Glutamatergic neuron (in vitro differentiated cells): Measurements from ENCODE around the gene INTU. TPM values are rescaled to one million over a fixed set of nuclear protein-coding genes. Genes with fewer than 3 reads are reported as not detected.

Experiments
- DNase-seq: peaks from one replicate; pipeline ENCODE4 v3.0.0; 2022
- H3K27ac Mint-ChIP-seq: one replicate; pipeline ENCODE4 v1.8.0; 2020; ENCODE audit warnings: mild to moderate bottlenecking, mixed read lengths, inconsistent platforms; ENCODE audit not compliant: unreplicated experiment
- H3K27me3 Mint-ChIP-seq: one replicate; pipeline ENCODE4 v1.8.0; 2020; ENCODE audit warnings: mild to moderate bottlenecking, moderate library complexity, mixed read lengths, inconsistent platforms; ENCODE audit not compliant: unreplicated experiment
- H3K36me3 Mint-ChIP-seq: one replicate; pipeline ENCODE4 v1.8.0; 2020; ENCODE audit warnings: mild to moderate bottlenecking, mixed read lengths, inconsistent platforms; ENCODE audit not compliant: unreplicated experiment
- H3K4me1 Mint-ChIP-seq: one replicate; pipeline ENCODE4 v1.8.0; 2020; ENCODE audit warnings: mild to moderate bottlenecking, low read depth, mixed read lengths, inconsistent platforms; ENCODE audit not compliant: unreplicated experiment
- H3K4me3 Mint-ChIP-seq: one replicate; pipeline ENCODE4 v1.8.0; 2020; ENCODE audit warnings: mild to moderate bottlenecking, mixed read lengths, inconsistent platforms; ENCODE audit not compliant: unreplicated experiment
- H3K9me3 Mint-ChIP-seq: one replicate; pipeline ENCODE4 v1.8.0; 2020; ENCODE audit warnings: mild to moderate bottlenecking, moderate library complexity, mixed read lengths, inconsistent platforms; ENCODE audit not compliant: unreplicated experiment
- CTCF ChIP-seq: fragments of 200-600 bp; sonication (generic); IDR thresholded peaks from one replicate; pipeline ENCODE4 v1.5.0; 2021; ENCODE audit not compliant: partially characterized antibody, unreplicated experiment
- total RNA-seq: library from RNA; stranded (reverse); fragmentation: NEBNext Ultra II Directional; extraction: Animal tissue kit (Norgen Biotek cat#: 25700); gene quantifications from one replicate; pipeline ENCODE4 v1.2.1, GENCODE V29; 2021; ENCODE audit not compliant: unreplicated experiment

The INTU gene
- total RNA-seq, 1 donor from 2014 or later = 6.3 TPM

GRCh38 chr4:127601029-127601428 lies 31.7 kb upstream of the INTU start:
- no peak overlapping the region for H3K4me3 Mint-ChIP-seq
- H3K36me3 Mint-ChIP-seq = no peaks in the 10 kb centered on the region
- H3K4me1 Mint-ChIP-seq = peaks cover 3% of the 10 kb centered on the region
- H3K27ac Mint-ChIP-seq = no peak overlapping the region
- peaks cover 2% of the 10 kb centered on the region for H3K27me3 Mint-ChIP-seq
- TF ChIP-seq CTCF = no peak
- H3K9me3 Mint-ChIP-seq = no peaks in the 10 kb centered on the region
- DNase-seq = no peak

- H3K4me3 Mint-ChIP-seq = no peak overlapping the region
- H3K27me3 Mint-ChIP-seq = peaks cover 2% of the 10 kb centered on the region
- no peak for DNase-seq
- peak; percentile 65 for TF ChIP-seq CTCF
- H3K9me3 Mint-ChIP-seq = no peaks in the 10 kb centered on the region
- peaks cover 3% of the 10 kb centered on the region for H3K4me1 Mint-ChIP-seq
- no peaks in the 10 kb centered on the region for H3K36me3 Mint-ChIP-seq
- peak overlapping the region; percentile 2 for H3K27ac Mint-ChIP-seq
Measured at GRCh38 chr4:127604949-127605709, 27.6 kb upstream of the INTU start.

- Mint-ChIP-seq H3K27ac (no peak overlapping the region), H3K27me3 (no peaks in the 10 kb centered on the region), H3K4me1 (peaks cover 3% of the 10 kb centered on the region), H3K36me3 (no peaks in the 10 kb centered on the region), H3K4me3 (no peak overlapping the region), H3K9me3 (no peaks in the 10 kb centered on the region)
- TF ChIP-seq CTCF = no peak
- no peak for DNase-seq
Measured at GRCh38 chr4:127606823-127607222, 25.9 kb upstream of the INTU start.

- H3K27ac Mint-ChIP-seq = no peak overlapping the region
- peaks cover 3% of the 10 kb centered on the region for H3K4me1 Mint-ChIP-seq
- no peak for DNase-seq
Measured at GRCh38 chr4:127609484-127609883, 23.3 kb upstream of the INTU start.

More at GRCh38 chr4:127609484-127609883, 23.3 kb upstream of the INTU start:
- Mint-ChIP-seq H3K9me3 (no peaks in the 10 kb centered on the region), H3K4me3 (no peak overlapping the region), H3K27me3 (no peaks in the 10 kb centered on the region), H3K36me3 (no peaks in the 10 kb centered on the region)
- no peak for TF ChIP-seq CTCF
